Measurements from ENCODE around the gene GABBR1.

The GABBR1 gene

DNA sequence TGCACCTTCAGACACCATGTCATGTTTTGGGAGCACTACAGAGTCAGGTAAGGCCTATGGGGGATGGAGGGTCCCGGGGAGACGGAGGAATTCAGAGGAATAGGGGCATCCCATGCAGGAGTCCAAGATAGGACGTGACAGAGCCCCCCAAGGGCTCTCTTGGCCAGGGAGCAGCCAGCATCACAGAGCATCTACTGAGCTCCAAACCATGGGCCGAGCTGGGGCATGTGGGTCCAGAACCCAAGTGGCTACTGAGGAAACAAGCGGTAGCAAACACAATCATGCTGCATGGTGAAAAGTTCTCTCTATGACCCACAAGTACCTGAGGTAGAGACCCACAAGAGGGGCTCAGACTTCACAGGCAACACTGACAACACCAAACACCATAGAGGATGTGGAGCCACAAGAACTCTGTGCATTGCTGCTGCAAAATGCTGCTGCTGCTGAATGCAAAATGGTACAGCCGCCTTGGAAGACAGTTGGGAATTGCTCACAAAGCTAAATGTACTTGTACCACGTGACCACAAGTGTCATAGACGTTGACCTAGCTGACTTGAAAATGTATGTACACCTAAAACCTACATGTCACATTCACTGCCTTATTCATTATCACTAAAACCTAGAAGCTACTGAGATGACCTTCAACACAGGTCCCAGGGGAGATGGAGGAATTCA lies 111.8 kb downstream of the GABBR1 start:
- in situ Hi-C loops (cut with HindIII; ENCODE audit: low pct_ligation_motif_present, low sequenced_read_pairs) = no loop called here
- H3K36me3 ChIP-seq (replicated peaks) = no peaks in the 10 kb centered on the region
- no peaks in the 10 kb centered on the region for H3K27me3 ChIP-seq (replicated peaks)
- TF ChIP-seq, protein P1, sequence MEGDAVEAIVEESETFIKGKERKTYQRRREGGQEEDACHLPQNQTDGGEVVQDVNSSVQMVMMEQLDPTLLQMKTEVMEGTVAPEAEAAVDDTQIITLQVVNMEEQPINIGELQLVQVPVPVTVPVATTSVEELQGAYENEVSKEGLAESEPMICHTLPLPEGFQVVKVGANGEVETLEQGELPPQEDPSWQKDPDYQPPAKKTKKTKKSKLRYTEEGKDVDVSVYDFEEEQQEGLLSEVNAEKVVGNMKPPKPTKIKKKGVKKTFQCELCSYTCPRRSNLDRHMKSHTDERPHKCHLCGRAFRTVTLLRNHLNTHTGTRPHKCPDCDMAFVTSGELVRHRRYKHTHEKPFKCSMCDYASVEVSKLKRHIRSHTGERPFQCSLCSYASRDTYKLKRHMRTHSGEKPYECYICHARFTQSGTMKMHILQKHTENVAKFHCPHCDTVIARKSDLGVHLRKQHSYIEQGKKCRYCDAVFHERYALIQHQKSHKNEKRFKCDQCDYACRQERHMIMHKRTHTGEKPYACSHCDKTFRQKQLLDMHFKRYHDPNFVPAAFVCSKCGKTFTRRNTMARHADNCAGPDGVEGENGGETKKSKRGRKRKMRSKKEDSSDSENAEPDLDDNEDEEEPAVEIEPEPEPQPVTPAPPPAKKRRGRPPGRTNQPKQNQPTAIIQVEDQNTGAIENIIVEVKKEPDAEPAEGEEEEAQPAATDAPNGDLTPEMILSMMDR (IDR thresholded peaks at IDR 0.05; ENCODE audit: low read depth, low read length, missing control alignments) = no peak
- no peak overlapping the region for H3K27ac ChIP-seq
- DNase-seq = no peak
- H3K4me3 ChIP-seq (ENCODE audit: low read depth, low read length) = no peak overlapping the region

DNA sequence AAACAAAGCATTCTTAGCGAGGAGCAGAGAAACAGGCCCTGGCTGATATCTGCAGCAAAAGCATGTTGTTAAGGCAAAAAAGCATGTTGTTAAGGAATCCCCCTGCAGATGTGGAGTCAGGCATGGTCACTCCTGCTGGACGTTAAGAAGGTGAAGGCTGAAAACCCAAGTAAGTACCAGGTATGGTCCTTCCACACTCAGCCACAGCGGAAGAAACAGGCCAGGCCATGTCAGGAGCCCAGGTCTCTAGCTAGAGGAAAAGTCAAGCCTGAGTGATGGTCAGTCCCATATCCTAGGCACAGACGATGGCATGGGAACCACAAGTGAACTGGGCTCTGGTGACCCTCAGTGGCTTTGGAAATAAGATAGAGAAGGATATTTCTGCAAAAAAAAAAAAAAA lies 112.8 kb downstream of the GABBR1 start:
- Histone ChIP-seq H3K27me3 (replicated peaks) (no peaks in the 10 kb centered on the region), H3K4me3 (ENCODE audit: low read depth, low read length) (no peak overlapping the region), H3K36me3 (replicated peaks) (no peaks in the 10 kb centered on the region), H3K27ac (no peak overlapping the region)
- DNase-seq = no peak
- TF ChIP-seq, protein P1 (IDR thresholded peaks at IDR 0.05; ENCODE audit: low read depth, low read length, missing control alignments) = no peak
- in situ Hi-C loops (cut with HindIII; ENCODE audit: low pct_ligation_motif_present, low sequenced_read_pairs) = no loop called here

DNA sequence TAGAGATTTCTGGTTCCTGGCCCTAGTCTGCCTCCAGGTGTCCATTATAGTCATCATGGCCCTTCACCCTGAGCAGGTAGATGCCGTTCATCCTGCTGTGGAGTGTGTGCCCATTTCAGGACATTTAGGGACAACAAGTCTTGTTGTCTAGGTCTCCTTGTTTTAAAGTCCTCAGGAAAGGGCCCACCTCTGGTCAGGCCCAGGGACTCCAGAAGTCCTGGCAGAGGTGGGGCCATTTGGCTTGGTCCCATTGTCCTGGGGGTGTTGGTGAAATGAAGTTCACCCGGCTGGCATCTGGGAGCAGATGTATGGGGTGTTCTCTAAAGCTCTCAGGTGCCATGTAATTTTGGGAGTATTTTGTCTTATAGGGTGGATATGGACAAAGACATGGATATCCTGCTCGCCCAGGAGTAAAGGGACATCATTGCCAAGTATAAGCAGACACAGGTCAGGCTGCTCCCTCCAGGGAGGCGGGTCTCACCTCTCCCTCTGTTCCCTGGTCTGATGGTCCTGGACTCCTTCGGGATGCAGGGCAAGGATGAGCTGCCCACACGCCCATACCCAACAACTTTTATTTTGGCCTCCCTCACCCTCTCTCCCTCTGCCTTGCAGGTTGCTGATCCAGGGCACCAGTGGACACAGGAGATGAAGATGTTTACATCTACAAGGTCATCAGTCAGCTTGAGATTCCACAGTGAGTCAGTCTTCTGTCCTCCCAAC lies 113.5 kb downstream of the GABBR1 start:
- TF ChIP-seq, protein P1 (IDR thresholded peaks at IDR 0.05; ENCODE audit: low read depth, low read length, missing control alignments) = no peak
- Histone ChIP-seq H3K36me3 (replicated peaks) (no peaks in the 10 kb centered on the region), H3K4me3 (ENCODE audit: low read depth, low read length) (no peak overlapping the region), H3K27me3 (replicated peaks) (no peaks in the 10 kb centered on the region), H3K27ac (no peak overlapping the region)
- in situ Hi-C loops (cut with HindIII; ENCODE audit: low pct_ligation_motif_present, low sequenced_read_pairs) = no loop called here
- DNase-seq = no peak

DNA sequence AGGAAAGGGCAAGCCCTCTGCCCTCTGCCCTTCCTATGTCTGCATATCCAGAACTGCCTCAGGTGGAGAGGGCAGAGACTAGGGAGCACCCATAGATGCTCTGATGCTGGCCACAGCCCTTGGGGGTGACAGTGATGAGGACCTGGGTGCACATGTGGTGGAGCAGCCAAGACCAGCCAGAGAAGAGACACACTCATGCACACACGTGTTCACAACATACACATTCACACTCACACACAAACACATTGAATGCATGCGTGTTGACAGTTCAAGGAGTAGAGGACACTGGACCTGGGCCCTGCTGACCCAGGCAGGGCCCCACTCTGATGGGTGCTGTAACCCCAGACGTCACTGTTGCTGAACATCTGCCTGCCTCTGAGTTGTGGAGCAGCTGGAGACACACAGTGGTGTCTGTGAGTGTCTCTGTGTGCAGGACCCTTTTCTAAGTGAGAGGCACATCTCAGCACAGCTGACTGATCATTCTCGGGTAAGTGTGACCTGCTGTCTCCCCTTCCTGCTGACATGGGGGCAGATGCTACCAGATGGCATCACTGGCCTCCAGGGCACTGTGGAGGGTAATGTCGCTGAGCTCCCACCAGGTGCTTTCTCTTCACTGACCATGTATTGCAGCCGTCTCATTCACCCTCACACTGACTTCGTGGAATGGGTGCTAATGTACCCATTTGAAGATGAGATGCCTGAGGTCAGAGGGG lies 115.1 kb downstream of the GABBR1 start:
- in situ Hi-C loops (cut with HindIII; ENCODE audit: low pct_ligation_motif_present, low sequenced_read_pairs) = no loop called here
- TF ChIP-seq, protein P1 (IDR thresholded peaks at IDR 0.05; ENCODE audit: low read depth, low read length, missing control alignments) = no peak
- H3K36me3 ChIP-seq (replicated peaks) = no peaks in the 10 kb centered on the region
- no peak overlapping the region for H3K27ac ChIP-seq
- no peaks in the 10 kb centered on the region for H3K27me3 ChIP-seq (replicated peaks)
- H3K4me3 ChIP-seq (ENCODE audit: low read depth, low read length) = no peak overlapping the region
- no peak for DNase-seq

DNA sequence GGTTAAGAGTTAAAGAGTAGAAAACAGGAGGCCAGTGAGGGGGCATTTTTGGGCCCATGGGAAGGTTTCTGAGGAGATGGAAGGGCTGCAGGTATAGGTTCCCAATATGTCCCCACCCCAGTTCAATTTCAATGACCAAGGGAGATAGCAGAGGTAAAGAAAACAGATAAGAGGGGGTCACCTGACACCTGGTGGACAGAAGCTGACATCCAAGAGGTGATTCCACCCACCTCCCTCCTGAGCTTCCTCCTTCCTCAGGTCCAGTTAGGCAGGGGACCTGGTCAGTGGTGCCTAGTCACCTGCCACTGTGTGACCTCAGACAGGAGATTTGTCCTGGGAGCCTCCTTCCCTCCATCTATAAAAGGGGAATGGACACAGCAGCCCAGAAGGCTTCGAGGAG lies 115.7 kb downstream of the GABBR1 start:
- no peak overlapping the region for H3K4me3 ChIP-seq (ENCODE audit: low read depth, low read length)
- no peaks in the 10 kb centered on the region for H3K27me3 ChIP-seq (replicated peaks)
- in situ Hi-C loops (cut with HindIII; ENCODE audit: low pct_ligation_motif_present, low sequenced_read_pairs) = no loop called here
- H3K27ac ChIP-seq = no peak overlapping the region
- TF ChIP-seq, protein P1 (IDR thresholded peaks at IDR 0.05; ENCODE audit: low read depth, low read length, missing control alignments) = no peak
- no peaks in the 10 kb centered on the region for H3K36me3 ChIP-seq (replicated peaks)
- DNase-seq = no peak
